ENCODE measurements around the gene THBS1. TPM values are rescaled to one million over a fixed set of nuclear protein-coding genes. Genes with fewer than 3 reads are reported as not detected.

Gene THBS1
- 812 and 849 TPM in 2 replicates for total RNA-seq
- long read RNA-seq, full-length matches to known transcripts = 7 of 250 reads
- long read RNA-seq, partial matches to known transcripts = 239 of 250 reads
- long read RNA-seq, other reads (novel, unspliced or antisense) = 4 of 250 reads

- no peaks in the 10 kb centered on the region for H3K27me3 Mint-ChIP-seq (ENCODE audit: unreplicated experiment)
- peak; percentile 45 for TF ChIP-seq CTCF (IDR thresholded peaks at IDR 0.05)
- H3K27ac Mint-ChIP-seq (ENCODE audit: unreplicated experiment) = peak within 1 kb of the TSS; percentile 95
- DNase-seq (ENCODE audit: extremely low spot score, unreplicated experiment) = peak; percentile 97
- H3K36me3 Mint-ChIP-seq (ENCODE audit: unreplicated experiment) = peaks cover 40% of the 10 kb centered on the region
- no peaks in the 10 kb centered on the region for H3K9me3 Mint-ChIP-seq (ENCODE audit: unreplicated experiment)
- peaks cover 61% of the 10 kb centered on the region for H3K4me1 Mint-ChIP-seq (ENCODE audit: unreplicated experiment)
- H3K4me3 Mint-ChIP-seq (ENCODE audit: unreplicated experiment) = peak within 1 kb of the TSS; percentile 97
Measured at GRCh38 chr15:39580485-39581241, at the start of gene THBS1. TSS of gene THBS1 (plus strand) at chr15:39581079. CDS start at chr15:39581858, 779 bp downstream.

GRCh38 chr15:39534996-39535395 lies 45.9 kb upstream of the THBS1 start:
- TF ChIP-seq CTCF (IDR thresholded peaks at IDR 0.05) = no peak
- H3K9me3 Mint-ChIP-seq (ENCODE audit: unreplicated experiment) = no peaks in the 10 kb centered on the region
- DNase-seq (ENCODE audit: extremely low spot score, unreplicated experiment) = no peak
- no peaks in the 10 kb centered on the region for H3K36me3 Mint-ChIP-seq (ENCODE audit: unreplicated experiment)
- no peak overlapping the region for H3K27ac Mint-ChIP-seq (ENCODE audit: unreplicated experiment)
- H3K4me1 Mint-ChIP-seq (ENCODE audit: unreplicated experiment) = peaks cover 2% of the 10 kb centered on the region
- no peak overlapping the region for H3K4me3 Mint-ChIP-seq (ENCODE audit: unreplicated experiment)
- no peaks in the 10 kb centered on the region for H3K27me3 Mint-ChIP-seq (ENCODE audit: unreplicated experiment)

- Mint-ChIP-seq H3K4me1 (ENCODE audit: unreplicated experiment) (peaks cover 2% of the 10 kb centered on the region), H3K27me3 (ENCODE audit: unreplicated experiment) (no peaks in the 10 kb centered on the region), H3K27ac (ENCODE audit: unreplicated experiment) (no peak overlapping the region), H3K9me3 (ENCODE audit: unreplicated experiment) (no peaks in the 10 kb centered on the region), H3K36me3 (ENCODE audit: unreplicated experiment) (no peaks in the 10 kb centered on the region), H3K4me3 (ENCODE audit: unreplicated experiment) (no peak overlapping the region)
- no peak for TF ChIP-seq CTCF (IDR thresholded peaks at IDR 0.05)
- DNase-seq (ENCODE audit: extremely low spot score, unreplicated experiment) = no peak
Measured at GRCh38 chr15:39535466-39535865, 45.4 kb upstream of the THBS1 start.

- Mint-ChIP-seq H3K4me1 (ENCODE audit: unreplicated experiment) (peaks cover 2% of the 10 kb centered on the region), H3K4me3 (ENCODE audit: unreplicated experiment) (no peak overlapping the region), H3K9me3 (ENCODE audit: unreplicated experiment) (peaks cover 3% of the 10 kb centered on the region), H3K27ac (ENCODE audit: unreplicated experiment) (no peak overlapping the region), H3K36me3 (ENCODE audit: unreplicated experiment) (no peaks in the 10 kb centered on the region), H3K27me3 (ENCODE audit: unreplicated experiment) (no peaks in the 10 kb centered on the region)
- no peak for DNase-seq (ENCODE audit: extremely low spot score, unreplicated experiment)
- no peak for TF ChIP-seq CTCF (IDR thresholded peaks at IDR 0.05)
Measured at GRCh38 chr15:39538936-39539335, 41.9 kb upstream of the THBS1 start.

GRCh38 chr15:39539466-39539865 lies 41.4 kb upstream of the THBS1 start:
- no peak for TF ChIP-seq CTCF (IDR thresholded peaks at IDR 0.05)
- no peak for DNase-seq (ENCODE audit: extremely low spot score, unreplicated experiment)

More at GRCh38 chr15:39539466-39539865, 41.4 kb upstream of the THBS1 start:
- Mint-ChIP-seq H3K4me3 (ENCODE audit: unreplicated experiment) (no peak overlapping the region), H3K36me3 (ENCODE audit: unreplicated experiment) (no peaks in the 10 kb centered on the region), H3K4me1 (ENCODE audit: unreplicated experiment) (no peaks in the 10 kb centered on the region), H3K27me3 (ENCODE audit: unreplicated experiment) (no peaks in the 10 kb centered on the region), H3K27ac (ENCODE audit: unreplicated experiment) (no peak overlapping the region), H3K9me3 (ENCODE audit: unreplicated experiment) (peaks cover 3% of the 10 kb centered on the region)

Data from osteocyte (in vitro differentiated cells).